Stimulated activated CD8-positive, alpha-beta memory T cell treated with anti-CD3 and anti-CD28 coated beads, Interleukin-15, amount 100 ng/mL, for 4 hours (primary cell): ENCODE results near the gene PTBP3.
"Not testable (repeated sequence)": the region's sequence is repeated elsewhere in the genome, so short reads cannot be mapped to it uniquely, and the experiment has no call there.

Experiments used
- DNase-seq, 2 donors: peaks; one replicate each; pipeline ENCODE4 v3.0.0-alpha.2; 2020; ENCODE audit warnings: low read depth in 2 of 2

Gene PTBP3

GRCh38 chr9:112322701-112323377, 10.6 kb downstream of the PTBP3 start:
- no peak for DNase-seq

GRCh38 chr9:112316258-112316943, 17.0 kb downstream of the PTBP3 start:
- no peak for DNase-seq

GRCh38 chr9:112315331-112316257, 17.8 kb downstream of the PTBP3 start:
- DNase-seq: no peak

GRCh38 chr9:112312139-112312538, 21.3 kb downstream of the PTBP3 start:
- no peak for DNase-seq

- no peak for DNase-seq
Observed at GRCh38 chr9:112311497-112311896, 21.9 kb downstream of the PTBP3 start.

GRCh38 chr9:112310826-112311225, 22.6 kb downstream of the PTBP3 start:
- no peak for DNase-seq

GRCh38 chr9:112308588-112308987, 24.8 kb downstream of the PTBP3 start:
- no peak for DNase-seq

- DNase-seq: no peak
Observed at GRCh38 chr9:112301420-112301819, 32.0 kb downstream of the PTBP3 start.

GRCh38 chr9:112299514-112299913, 33.9 kb downstream of the PTBP3 start:
- DNase-seq: no peak

GRCh38 chr9:112296929-112297328, 36.5 kb downstream of the PTBP3 start:
- DNase-seq: no peak

- no peak for DNase-seq
Observed at GRCh38 chr9:112295174-112295573, 38.2 kb downstream of the PTBP3 start.

- DNase-seq: no peak
Observed at GRCh38 chr9:112288029-112288428, 45.4 kb downstream of the PTBP3 start.

- DNase-seq: no peak
Observed at GRCh38 chr9:112286926-112287325, 46.5 kb downstream of the PTBP3 start.

GRCh38 chr9:112285056-112285455, 48.4 kb downstream of the PTBP3 start:
- DNase-seq: no peak

GRCh38 chr9:112283582-112284253, 49.7 kb downstream of the PTBP3 start:
- no peak for DNase-seq

- DNase-seq: not testable (repeated sequence)
Observed at GRCh38 chr9:112282841-112283240, 50.6 kb downstream of the PTBP3 start.

- no peak for DNase-seq
Observed at GRCh38 chr9:112280904-112281303, 52.5 kb downstream of the PTBP3 start.

GRCh38 chr9:112279501-112279900, 53.9 kb downstream of the PTBP3 start:
- no peak for DNase-seq

GRCh38 chr9:112278152-112278551, 55.3 kb downstream of the PTBP3 start:
- DNase-seq: no peak

GRCh38 chr9:112274600-112274999, 58.8 kb downstream of the PTBP3 start:
- no peak for DNase-seq

- no peak for DNase-seq
Observed at GRCh38 chr9:112273876-112274275, 59.5 kb downstream of the PTBP3 start.
